Bronchial epithelial cell (primary cell): ENCODE data around the gene SPHK1. TPM values are rescaled to one million over a fixed set of nuclear protein-coding genes. Genes with fewer than 3 reads are reported as not detected.
"Not testable (repeated sequence)": the region's sequence is repeated elsewhere in the genome, so short reads cannot be mapped to it uniquely, and the experiment has no call there.

ENCODE experiments used
- DNase-seq: peaks from one replicate; pipeline ENCODE4 v3.0.0-alpha.2; 2010; ENCODE audit warnings: low read depth
- FAIRE-seq: peaks from 2 replicates; lab custom pipeline; 2011; peaks lifted over from hg19 to GRCh38; lab: Jason Lieb, UNC
- H3K27me3 ChIP-seq: 2 replicates; pipeline ENCODE4 v1.5.1; 2011; ENCODE audit warnings: low read length; ENCODE audit not compliant: control insufficient read depth, insufficient read depth
- H3K36me3 ChIP-seq: 2 replicates; pipeline ENCODE4 v1.5.1; 2011; ENCODE audit warnings: low read length; ENCODE audit not compliant: control insufficient read depth, insufficient read depth
- H3K4me3 ChIP-seq: 2 replicates; pipeline ENCODE4 v1.5.1; 2011; ENCODE audit warnings: mild to moderate bottlenecking, low read depth, low read length, control low read depth
- CTCF ChIP-seq: IDR thresholded peaks from 2 replicates; pipeline ENCODE4 v1.5.1; 2011; ENCODE audit warnings: mild to moderate bottlenecking, moderate library complexity, low read length, control low read depth, inconsistent platforms; ENCODE audit not compliant: insufficient read depth, severe bottlenecking
- total RNA-seq: library from RNA; depleted of rRNA; stranded (reverse); fragments of >200 nt; gene quantifications from 2 replicates; pipeline ENCODE4 v1.2.1, GENCODE V29; 2014

Gene SPHK1
- total RNA-seq, 1 donor from 2014 or later: 76.1 TPM

- no peaks in the 10 kb centered on the region for H3K27me3 ChIP-seq
- no peak for DNase-seq
- FAIRE-seq: no peak
- no peaks in the 10 kb centered on the region for H3K36me3 ChIP-seq
- no peak overlapping the region for H3K4me3 ChIP-seq
- TF ChIP-seq CTCF: no peak
Observed at GRCh38 chr17:76359375-76359774, 25.0 kb upstream of the SPHK1 start.

- not testable (repeated sequence) for H3K36me3 ChIP-seq, H3K27me3 ChIP-seq, H3K4me3 ChIP-seq, FAIRE-seq, DNase-seq
Observed at GRCh38 chr17:76359776-76360175, 24.6 kb upstream of the SPHK1 start.

GRCh38 chr17:76360461-76360860 is 23.9 kb upstream of the SPHK1 start:
- H3K36me3 ChIP-seq: no peaks in the 10 kb centered on the region
- no peak overlapping the region for H3K4me3 ChIP-seq
- DNase-seq (no peak), FAIRE-seq (no peak)
- TF ChIP-seq CTCF: no peak
- no peaks in the 10 kb centered on the region for H3K27me3 ChIP-seq

- no peak for TF ChIP-seq CTCF
- no peak for DNase-seq
- no peaks in the 10 kb centered on the region for H3K36me3 ChIP-seq
- no peak overlapping the region for H3K4me3 ChIP-seq
- H3K27me3 ChIP-seq: no peaks in the 10 kb centered on the region
- no peak for FAIRE-seq
Observed at GRCh38 chr17:76363107-76363842, 21.1 kb upstream of the SPHK1 start.

- H3K27me3 ChIP-seq: no peaks in the 10 kb centered on the region
- H3K4me3 ChIP-seq: no peak overlapping the region
- H3K36me3 ChIP-seq: no peaks in the 10 kb centered on the region
- TF ChIP-seq CTCF: peak; percentile 53
- DNase-seq: no peak
- FAIRE-seq: no peak
Observed at GRCh38 chr17:76365256-76365903, 19.0 kb upstream of the SPHK1 start.

GRCh38 chr17:76366247-76366646 is 18.2 kb upstream of the SPHK1 start:
- no peak for FAIRE-seq
- no peaks in the 10 kb centered on the region for H3K36me3 ChIP-seq
- no peaks in the 10 kb centered on the region for H3K27me3 ChIP-seq
- no peak for DNase-seq
- TF ChIP-seq CTCF: no peak
- no peak overlapping the region for H3K4me3 ChIP-seq
